B cell (primary cell): ENCODE measurements around the gene PTPN5.

Source experiments
- EZH2 ChIP-seq: IDR thresholded peaks from 2 replicates; pipeline ENCODE4 v1.6.1; 2012; ENCODE audit warnings: borderline replicate concordance, low read depth, mild to moderate bottlenecking, moderate library complexity, low read length; ENCODE audit not compliant: insufficient read depth, poor library complexity, severe bottlenecking
- TF ChIP-seq, protein P1 (sequence below): fragments of 200-600 bp; IDR thresholded peaks from one replicate; pipeline ENCODE4 v1.8.0; 2022; ENCODE audit warnings: antibody characterized with exemption, mild to moderate bottlenecking

DNA sequence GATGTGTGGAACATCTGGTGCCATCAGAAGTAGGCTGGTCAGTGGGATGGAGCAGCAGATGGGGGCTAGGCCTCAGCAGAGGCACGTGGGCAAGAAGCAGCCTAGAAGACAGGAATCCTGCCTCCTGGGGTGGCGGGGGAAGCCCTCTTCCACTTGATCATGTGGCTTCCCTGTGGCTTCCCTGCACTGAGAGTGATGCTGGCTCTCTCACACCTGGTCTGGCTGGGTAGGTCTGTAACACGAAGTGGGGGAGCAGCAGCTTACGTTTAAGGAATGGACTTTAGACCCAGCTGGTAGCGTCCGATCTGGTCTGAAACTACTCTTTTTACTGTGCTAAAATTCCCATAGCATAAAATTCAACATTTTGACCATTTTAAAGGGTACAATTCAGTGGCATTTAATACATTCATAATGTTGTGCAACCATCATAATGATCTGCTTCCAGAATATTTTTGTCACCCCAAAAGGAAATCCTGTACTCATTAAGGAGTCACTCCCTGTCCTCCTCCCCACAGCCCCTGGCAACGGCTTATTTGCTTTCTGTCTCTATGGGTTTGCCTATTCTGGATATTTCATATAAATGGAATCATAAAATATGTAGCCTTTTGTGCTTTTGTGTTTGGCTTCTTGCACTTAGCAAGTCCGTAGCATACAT, 21.7 kb downstream of the PTPN5 start:
- TF ChIP-seq, protein P1, sequence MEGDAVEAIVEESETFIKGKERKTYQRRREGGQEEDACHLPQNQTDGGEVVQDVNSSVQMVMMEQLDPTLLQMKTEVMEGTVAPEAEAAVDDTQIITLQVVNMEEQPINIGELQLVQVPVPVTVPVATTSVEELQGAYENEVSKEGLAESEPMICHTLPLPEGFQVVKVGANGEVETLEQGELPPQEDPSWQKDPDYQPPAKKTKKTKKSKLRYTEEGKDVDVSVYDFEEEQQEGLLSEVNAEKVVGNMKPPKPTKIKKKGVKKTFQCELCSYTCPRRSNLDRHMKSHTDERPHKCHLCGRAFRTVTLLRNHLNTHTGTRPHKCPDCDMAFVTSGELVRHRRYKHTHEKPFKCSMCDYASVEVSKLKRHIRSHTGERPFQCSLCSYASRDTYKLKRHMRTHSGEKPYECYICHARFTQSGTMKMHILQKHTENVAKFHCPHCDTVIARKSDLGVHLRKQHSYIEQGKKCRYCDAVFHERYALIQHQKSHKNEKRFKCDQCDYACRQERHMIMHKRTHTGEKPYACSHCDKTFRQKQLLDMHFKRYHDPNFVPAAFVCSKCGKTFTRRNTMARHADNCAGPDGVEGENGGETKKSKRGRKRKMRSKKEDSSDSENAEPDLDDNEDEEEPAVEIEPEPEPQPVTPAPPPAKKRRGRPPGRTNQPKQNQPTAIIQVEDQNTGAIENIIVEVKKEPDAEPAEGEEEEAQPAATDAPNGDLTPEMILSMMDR = no peak
- TF ChIP-seq EZH2 = no peak
